NCI-H446 (cell line): Measurements from ENCODE around the gene OR10A4.
"Not testable (repeated sequence)": the region's sequence is repeated elsewhere in the genome, so short reads cannot be mapped to it uniquely, and the experiment has no call there.

Experiments used
- DNase-seq, 2 experiments: peaks; one replicate each; lab custom pipeline; 2025; lab: John Stamatoyannopoulos, UW

Gene OR10A4

DNA sequence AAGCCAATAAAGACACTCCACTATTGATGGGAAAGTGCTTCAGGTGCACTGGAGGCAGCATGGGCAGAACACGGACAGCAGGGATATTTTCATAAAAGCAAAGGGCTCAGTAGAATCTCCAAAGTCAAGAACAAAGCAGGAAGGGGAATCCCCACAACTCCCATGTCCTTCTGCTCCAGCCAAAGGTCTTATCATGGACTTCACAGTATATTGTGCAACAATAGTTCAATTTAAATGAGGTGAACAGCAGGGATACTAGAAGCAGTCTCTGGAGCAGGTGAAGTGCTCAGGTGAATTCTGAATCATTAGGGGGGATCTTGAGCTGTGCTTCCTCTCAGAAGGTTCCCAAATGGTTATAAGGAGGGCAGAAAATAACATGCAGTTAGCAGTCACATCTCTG, 22.5 kb downstream of the OR10A4 start:
- no peak for DNase-seq

DNA sequence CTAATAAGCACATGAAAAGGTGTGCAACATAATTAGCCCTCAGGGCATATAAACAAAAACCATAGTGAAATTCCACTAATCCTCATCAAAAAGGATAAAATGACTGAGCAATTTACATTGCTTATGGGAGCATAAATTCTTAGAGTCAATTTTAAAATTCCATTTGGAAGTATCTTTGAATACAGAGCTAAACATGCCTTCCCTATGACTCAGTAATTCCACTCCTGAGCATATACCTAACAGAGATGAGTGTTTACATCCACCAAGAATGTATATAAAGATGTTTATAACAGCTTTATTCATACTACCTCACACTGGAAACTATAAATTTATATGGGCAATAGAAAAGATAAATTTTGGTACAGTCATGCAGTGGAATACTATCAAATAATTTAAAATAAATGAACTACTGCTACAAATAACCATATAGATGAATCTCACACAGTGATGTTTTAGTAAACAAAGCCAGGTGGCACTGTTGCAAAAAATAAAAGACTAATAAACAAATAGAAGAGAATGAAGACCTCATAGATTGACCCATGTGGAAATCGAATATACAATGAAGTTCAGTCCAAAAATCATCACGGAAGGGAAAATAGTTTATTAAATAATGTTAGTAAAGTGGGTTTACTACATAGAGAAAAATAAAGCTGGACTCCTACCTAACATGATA, 24.0 kb downstream of the OR10A4 start:
- no peak for DNase-seq

GRCh38 chr11:6904804-6905203, 28.4 kb downstream of the OR10A4 start:
- DNase-seq, result not testable (repeated sequence)

DNA sequence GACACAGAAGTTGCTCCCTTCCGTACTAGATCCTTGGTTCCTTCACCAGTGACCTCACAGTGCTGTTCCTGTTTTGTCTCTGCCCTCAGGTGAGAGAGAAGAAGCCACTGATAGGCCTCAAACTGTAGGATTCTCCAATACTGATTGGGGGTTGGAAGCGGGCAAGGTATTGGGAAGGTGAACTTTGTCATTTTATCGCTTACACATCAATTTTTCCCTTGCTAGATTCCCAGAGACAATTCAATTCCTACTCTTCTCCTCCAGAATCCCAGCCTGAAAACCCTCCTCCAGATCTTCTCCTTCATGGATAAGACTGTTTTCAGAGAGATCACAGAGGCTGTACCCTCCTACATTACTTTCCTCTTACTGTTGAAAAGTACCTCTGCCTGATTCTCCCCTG, 35.0 kb downstream of the OR10A4 start:
- no peak for DNase-seq

GRCh38 chr11:6911948-6912347, 35.5 kb downstream of the OR10A4 start:
- peak in 1 of 2 experiments; percentile 1 for DNase-seq

DNA sequence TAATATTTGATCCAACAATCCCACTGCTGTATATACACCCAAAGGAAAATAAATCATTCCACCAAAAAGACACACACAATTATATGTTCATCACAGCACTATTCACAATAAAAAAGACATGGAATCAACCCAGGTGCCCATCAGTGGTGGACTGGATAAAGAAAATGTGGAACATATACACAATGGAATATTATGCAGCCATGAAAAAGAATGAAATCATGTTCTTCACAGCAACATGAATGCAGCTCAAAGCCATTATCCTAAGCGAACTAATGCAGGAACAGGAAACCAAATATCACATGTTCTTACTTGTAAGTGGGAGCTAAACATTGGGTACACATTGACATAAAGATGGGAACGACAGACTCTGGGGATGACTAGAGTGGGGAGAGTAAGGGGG, 43.3 kb downstream of the OR10A4 start:
- DNase-seq, result no peak

DNA sequence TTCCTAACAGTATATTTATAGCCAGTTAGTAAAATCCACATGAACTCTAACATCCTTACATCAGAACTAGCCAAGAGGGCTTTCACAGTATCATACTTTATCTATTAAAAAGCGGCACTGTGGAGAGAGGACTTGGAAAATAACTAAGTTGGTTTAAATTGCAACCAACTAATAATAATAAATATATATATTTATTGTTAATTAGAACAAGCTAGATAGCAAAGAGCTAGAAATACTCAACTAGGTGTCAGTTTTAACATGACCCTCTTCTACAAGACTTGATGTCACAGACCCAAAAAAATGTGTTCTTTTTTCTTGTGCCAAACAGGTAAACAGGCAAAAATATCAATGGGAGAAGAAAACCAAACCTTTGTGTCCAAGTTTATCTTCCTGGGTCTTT, 44.3 kb downstream of the OR10A4 start, which contains the start of gene OR2D3:
Gene OR2D3 (plus strand): TSS at position 301 of the 400 bp plus-strand sequence. CDS start 0 bp downstream, at position 301.
- DNase-seq, result no peak

- no peak for DNase-seq
Observed at GRCh38 chr11:6925007-6925577, 48.7 kb downstream of the OR10A4 start.

DNA sequence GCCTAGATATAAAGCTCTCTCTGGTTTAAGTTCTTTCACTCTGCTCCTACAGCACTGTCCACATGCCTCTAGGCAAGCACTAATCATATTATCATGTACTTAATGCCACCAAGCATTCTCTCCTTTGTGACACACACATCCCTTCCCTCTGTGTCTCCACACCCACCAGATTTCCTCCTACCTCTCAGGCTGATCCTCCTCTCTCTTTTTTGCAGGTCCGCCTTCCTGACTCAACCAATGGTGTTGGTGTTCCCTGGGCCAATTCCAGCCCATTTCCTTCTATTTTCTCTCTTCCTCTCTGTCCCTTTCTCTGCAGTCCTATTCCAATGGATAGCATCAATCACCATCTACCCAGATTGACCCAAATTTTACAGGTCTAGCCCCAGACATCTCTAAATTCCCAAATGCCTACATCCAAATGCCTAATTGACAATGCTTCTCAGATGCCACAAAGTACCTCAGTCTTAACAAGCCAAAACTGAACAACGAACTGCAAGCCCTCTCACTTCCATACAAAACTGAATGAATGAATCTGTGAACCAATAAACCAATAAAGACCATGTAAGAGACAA, 49.3 kb downstream of the OR10A4 start:
- DNase-seq, result no peak

DNA sequence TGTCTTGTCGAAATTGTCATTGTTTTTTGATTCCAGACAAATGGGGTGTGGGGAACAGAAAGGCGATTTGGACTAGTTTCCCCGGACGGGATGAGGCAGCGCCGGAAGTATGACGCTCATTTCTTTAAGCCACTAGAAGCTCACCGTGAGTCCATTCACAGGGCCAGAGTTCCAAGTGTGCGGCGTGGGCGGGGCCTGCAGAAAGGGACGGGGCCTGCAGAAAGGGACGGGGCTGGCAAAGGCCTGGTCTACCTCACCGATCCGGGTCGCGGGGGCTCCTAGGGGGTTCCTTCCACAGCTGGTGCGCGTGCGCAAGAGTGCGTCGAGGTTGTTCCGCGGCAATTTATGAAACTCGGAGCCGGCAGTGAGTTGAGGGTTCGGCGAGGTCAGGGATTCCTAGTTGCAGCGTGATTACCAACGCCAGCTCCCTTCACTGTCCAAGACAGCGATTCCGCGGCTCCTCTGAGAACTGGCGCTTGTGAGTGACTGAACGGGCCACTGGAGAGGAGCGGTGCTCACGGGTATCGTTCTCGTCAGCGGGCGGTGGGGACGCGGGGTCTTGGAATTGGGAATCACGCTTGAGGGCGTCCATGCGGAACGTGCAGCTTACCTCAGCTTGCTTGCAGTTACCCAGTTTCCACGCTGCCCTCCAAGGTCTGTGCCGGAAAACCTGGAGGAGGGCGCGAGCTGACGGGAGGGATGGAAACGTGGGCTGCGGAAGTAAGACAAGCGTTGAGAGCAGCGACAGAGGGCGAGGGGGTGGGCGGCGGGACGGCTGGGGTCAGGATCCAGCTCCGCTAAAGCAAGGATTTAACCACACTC, 50.0 kb downstream of the OR10A4 start, which contains the start of gene ZNF215:
Gene ZNF215 (plus strand): TSS at position 219 of the 822 bp plus-strand sequence. CDS start 5,847 bp downstream, outside the sequence.
- DNase-seq, result no peak

DNA sequence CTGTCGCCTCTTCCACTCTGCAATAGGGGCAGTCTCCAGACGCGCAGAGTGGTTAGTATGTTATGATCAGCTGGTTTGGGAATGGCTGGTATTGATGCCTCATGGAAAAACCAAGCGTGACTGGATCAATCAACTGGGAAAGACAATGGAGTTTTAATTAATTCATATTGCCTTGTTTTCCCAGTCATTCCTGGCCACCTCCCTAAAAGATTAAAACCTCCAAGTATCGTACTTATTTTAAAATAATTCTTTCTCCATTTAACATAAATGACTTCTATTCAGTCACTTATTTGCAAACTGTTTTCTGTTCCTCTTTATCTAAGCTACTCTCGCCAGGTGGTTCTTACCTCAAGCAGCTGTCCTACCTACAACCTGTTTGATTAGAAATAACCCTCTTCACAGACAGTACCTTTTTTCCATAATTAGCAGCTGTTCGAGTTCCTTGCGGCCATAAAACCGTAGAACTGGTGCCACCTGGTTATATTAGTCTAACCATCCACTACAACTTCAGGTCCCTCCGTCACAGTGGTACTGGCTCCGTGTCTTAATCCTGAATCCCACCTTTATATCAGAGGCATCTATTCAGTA, 50.7 kb downstream of the OR10A4 start:
- no peak for DNase-seq
